Measurements from ENCODE around the gene CFAP73.

DNA sequence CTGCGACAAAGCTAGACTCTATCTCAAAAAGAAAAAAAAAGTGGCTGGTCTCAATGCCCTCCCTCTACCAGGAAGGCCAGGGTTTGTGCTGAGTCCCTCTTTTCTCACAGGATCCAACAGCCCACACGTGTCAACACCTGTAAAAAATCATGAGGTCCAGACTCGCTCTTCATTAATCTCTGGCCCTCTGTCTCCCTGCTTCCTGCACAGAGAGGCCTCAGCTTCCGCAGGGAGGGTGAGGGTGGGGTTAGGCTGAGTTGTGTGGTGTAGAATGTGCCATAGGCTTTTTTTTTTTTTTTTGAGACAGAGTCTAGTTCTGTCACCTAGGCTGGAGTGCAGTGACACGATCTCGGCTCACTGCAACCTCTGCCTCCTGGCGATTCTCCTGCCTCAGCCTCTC is 6.1 kb downstream of the CFAP73 start:
- TF ChIP-seq JUN (IDR thresholded peaks at IDR 0.05; ENCODE audit: low read depth, low read length) (no peak), CTCF (IDR thresholded peaks at IDR 0.05; ENCODE audit: control extremely low read depth in 1 of 3, insufficient read depth in 1 of 3, low read depth in 1 of 3, low read length in 3 of 3) (no peak), SIN3A (conservative IDR thresholded peaks at IDR 0.05 in 1 of 2, IDR thresholded peaks at IDR 0.05 in 1 of 2; ENCODE audit: low read depth in 1 of 2, low read length in 2 of 2) (no peak), RFX5 (IDR thresholded peaks at IDR 0.05; ENCODE audit: borderline replicate concordance, low read depth, low read length) (no peak), EP300 (IDR thresholded peaks at IDR 0.05; ENCODE audit: borderline replicate concordance in 1 of 2, low read depth in 2 of 2, low read length in 2 of 2) (no peak), EZH2 (IDR thresholded peaks at IDR 0.05; ENCODE audit: low read depth, low read length, severe bottlenecking) (no peak), CHD1 (IDR thresholded peaks at IDR 0.05; ENCODE audit: low read depth, low read length) (no peak), KDM1A (IDR thresholded peaks at IDR 0.05; ENCODE audit: borderline replicate concordance, low read length) (no peak), POLR2A (IDR thresholded peaks at IDR 0.05; ENCODE audit: control extremely low read depth in 1 of 2, low read depth in 2 of 2, low read length in 2 of 2) (no peak), POLR2AphosphoS5 (IDR thresholded peaks at IDR 0.05; ENCODE audit: low read depth, low read length) (no peak), TAF7 (optimal IDR thresholded peaks at IDR 0.05; ENCODE audit: borderline replicate concordance, low read depth, low read length) (no peak), HDAC6 (IDR thresholded peaks at IDR 0.05; ENCODE audit: low read depth, low read length) (no peak), SP1 (IDR thresholded peaks at IDR 0.05; ENCODE audit: low read depth, low read length) (no peak)
- TF ChIP-seq, protein P1, sequence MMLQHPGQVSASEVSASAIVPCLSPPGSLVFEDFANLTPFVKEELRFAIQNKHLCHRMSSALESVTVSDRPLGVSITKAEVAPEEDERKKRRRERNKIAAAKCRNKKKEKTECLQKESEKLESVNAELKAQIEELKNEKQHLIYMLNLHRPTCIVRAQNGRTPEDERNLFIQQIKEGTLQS (IDR thresholded peaks at IDR 0.05; ENCODE audit: insufficient read depth, low read depth, low read length), result no peak

Measured in H1 (cell line).